ENCODE data around the gene ZNF668.
A peak's percentile ranks its signal among the peaks of the same experiment; 100 is the strongest.

Gene ZNF668

GRCh38 chr16:31081428-31082351 is 7.7 kb upstream of the ZNF668 start:
- no peak for DNase-seq (ENCODE audit: low spot score)

GRCh38 chr16:31080756-31081419 is 6.8 kb upstream of the ZNF668 start:
- DNase-seq (ENCODE audit: low spot score), result no peak

- no peak for DNase-seq (ENCODE audit: low spot score)
Observed at GRCh38 chr16:31080035-31080629, 6.1 kb upstream of the ZNF668 start.

GRCh38 chr16:31079342-31079944 is 5.4 kb upstream of the ZNF668 start:
- DNase-seq (ENCODE audit: low spot score), result no peak

DNA sequence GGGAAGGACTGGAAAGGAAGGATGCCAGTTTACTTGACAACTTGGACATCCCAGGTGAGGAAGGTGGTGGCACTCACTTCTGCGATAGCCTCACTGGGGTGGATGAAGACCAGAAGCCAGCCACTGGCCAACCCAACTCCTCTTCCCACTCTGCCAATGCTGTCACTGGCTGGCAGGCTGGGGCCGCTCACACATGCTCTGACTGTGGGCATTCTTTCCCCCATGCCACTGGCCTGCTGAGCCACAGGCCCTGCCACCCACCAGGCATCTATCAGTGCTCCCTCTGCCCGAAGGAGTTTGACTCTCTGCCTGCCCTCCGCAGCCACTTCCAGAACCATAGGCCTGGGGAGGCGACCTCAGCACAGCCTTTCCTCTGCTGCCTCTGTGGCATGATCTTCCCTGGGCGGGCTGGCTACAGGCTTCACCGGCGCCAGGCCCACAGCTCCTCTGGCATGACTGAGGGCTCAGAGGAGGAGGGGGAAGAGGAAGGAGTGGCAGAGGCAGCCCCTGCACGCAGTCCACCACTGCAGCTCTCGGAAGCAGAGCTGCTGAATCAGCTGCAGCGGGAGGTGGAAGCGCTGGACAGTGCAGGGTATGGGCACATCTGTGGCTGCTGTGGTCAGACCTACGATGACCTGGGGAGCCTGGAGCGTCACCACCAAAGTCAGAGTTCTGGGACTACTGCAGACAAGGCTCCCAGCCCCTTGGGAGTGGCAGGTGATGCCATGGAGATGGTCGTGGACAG is 4.7 kb upstream of the ZNF668 start:
- DNase-seq (ENCODE audit: low spot score), result no peak

GRCh38 chr16:31077592-31078396 is 3.8 kb upstream of the ZNF668 start:
- no peak for DNase-seq (ENCODE audit: low spot score)

DNA sequence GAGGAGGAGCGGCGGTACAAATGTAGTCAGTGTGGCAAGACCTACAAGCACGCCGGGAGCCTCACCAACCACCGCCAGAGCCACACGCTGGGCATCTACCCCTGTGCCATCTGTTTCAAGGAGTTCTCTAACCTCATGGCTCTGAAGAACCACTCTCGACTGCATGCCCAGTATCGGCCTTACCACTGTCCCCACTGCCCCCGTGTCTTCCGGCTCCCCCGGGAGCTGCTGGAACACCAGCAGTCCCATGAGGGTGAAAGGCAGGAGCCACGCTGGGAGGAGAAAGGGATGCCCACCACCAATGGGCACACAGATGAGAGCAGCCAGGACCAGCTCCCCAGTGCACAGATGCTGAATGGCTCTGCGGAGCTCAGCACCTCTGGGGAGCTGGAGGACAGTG is 3.0 kb upstream of the ZNF668 start:
- no peak for DNase-seq (ENCODE audit: low spot score)

GRCh38 chr16:31076319-31076718 is 2.3 kb upstream of the ZNF668 start:
- DNase-seq (ENCODE audit: low spot score), result no peak

DNA sequence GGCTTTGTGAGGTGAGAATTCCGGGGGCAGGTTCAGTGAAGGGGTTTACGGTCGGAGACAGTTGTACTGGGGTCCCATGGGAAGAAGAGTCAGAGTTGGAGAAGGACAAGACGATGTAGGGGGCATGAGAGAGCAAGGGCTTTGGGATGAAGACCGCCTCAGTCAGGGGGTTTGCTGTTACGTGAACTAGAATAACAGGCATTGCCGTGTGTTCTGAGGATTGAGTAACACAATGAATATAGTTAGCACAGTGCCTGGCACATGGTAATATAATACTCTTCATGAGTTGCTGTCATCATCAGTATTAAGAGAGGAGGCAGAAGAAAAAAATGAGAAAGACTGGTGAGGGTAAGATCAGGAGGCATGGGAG is 759 bp upstream of the ZNF668 start:
- DNase-seq (ENCODE audit: low spot score), result no peak

GRCh38 chr16:31073142-31073969 is 684 bp downstream of the ZNF668 start:
- DNase-seq (ENCODE audit: low spot score), result peak; percentile 94

DNA sequence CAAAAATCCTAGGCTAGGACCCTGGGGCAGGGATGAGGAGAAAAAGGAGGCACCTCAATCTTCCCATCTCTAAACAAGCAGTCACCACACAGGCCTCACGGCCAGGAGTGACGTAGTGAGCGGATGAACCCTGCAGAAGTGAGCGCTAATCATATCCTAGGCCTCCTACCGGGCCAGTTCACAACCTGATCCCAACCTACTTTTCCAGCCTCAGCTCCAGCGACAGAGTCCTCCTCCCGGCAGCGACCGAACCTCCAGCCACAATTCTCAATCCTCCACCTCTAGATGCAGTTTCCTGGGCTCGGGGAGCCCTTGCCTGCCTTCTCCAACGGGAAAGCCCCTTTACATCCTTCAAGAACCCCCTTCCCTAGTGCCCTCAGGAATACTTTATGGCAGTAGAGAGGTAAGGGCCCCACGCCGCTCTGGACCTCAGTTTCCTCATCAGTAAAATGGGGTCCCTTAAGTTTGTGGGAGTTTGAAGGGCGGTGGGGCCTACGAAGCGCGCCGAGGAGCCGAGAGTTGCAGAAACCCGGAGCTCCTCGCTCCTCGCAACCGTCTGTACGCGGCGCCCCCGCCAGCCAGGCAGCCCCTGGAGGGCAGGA is 1.4 kb downstream of the ZNF668 start:
- peak; percentile 56 for DNase-seq (ENCODE audit: low spot score)

DNA sequence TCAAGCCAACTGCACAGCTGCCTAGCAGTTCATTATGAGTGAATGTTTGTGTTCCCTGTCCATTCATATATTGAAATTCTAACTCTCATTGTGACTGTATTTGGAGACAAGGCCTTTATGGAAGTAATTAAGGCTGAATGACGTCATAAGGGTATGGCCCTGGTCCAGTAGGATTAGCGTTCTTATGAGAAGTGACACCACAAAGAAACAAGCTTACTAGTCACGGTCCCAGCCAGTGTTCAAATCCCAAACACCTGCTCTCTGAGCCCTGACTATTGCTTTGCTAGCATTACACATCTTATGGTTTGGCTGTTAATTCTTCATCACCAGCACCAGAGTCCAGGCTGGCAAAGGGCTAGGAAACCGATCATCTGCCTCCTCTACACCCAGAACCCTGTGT is 2.2 kb downstream of the ZNF668 start:
- no peak for DNase-seq (ENCODE audit: low spot score)

DNA sequence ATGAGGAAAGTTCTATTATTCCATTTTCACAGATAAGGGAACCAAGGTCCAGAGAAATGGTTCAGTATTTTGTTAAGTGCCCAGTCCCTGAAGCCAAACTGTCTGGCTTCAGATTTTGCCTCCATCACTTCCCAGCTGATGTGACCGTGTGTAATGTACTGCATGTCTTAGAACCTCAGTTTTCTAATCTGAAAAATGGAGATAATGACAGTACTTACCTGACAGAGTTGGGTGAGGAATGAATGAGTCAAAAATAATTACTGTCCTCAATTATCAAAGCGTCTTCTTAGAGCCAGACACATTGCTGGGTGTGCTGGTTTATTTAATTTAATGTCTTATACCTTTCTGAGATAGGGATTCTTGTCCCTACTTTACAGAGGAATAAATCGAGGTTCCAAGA is 6.7 kb downstream of the ZNF668 start:
- DNase-seq (ENCODE audit: low spot score), result no peak

DNA sequence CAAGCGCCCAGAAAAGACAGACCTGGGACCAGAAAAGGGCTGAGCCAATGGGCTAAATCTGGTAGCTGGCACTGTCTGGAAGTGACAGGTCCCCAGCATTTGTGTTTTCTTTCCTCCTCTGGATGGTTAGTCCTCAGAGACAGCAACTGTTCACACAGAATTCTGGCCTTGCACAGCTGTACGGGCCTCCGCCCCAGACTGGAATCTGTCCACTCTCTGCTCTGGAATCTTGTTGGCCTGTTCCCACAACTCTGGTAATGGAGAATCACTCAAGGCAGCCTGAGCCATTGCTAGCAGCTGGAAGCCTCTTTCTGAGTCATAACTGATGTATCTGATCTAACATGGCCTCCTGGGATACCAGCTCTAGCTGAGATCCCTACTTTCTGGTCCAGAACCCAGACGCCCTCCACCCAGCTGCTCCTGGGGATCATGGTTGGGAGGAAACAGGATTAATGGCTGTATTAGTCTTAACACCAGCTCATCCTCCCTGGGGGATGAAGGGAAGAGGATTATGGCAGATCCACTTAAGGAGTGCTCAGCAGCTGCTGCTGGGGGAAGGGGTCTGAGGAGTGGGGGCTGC is 9.1 kb downstream of the ZNF668 start:
- DNase-seq (ENCODE audit: low spot score), result no peak

DNA sequence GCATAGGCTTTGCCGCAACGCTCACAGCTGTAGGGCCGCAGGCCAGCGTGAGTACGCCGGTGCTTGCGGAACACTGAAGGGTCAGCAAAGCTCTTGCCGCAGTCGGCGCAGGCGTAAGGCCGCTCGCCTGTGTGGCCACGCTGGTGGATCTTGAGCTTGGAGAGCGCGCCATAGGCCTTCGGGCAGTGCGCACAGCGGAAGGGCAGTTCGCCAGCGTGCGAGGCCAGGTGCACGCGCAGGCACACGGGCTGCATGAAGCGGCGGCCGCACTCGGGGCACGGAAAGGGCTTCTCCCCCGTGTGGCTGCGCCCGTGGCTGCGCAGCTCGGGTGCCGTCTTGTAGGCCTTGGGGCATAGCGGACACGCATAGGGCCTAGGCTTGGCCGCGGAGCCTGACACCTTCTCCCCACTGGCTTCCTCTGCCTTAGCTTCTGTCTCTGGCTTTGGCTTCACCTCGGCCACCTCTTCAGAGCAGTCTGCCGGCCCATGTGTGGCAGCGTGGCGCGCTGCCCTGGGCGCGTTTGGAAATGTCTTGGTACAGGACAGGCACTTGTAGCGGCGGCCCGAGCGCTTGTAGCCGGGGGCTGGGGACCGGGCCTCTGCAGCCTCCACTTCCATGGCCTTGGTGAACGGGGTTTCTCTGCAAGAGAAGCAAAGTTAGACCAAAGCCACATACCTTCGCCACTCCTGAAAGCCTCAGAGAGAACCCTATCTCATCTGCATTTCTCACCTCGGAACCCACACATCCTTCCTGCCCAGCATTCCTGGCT is 10.0 kb downstream of the ZNF668 start:
- no peak for DNase-seq (ENCODE audit: low spot score)

DNA sequence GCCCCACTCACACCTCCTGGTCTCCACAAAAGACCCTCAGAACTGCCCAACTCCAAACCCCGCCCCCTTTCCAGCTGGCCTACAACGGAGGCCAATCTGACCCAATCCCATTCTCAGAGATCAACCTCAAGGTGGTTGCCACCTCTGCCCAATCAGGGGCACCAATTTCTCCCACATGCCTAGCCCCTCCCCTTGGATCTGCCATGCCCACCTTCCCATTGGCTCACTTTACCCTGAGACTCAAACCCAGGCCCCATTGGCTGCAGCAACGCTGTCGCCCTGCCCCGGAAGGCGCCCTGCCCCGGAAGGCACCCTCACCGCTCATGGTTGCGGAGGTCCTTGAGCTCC is 10.6 kb downstream of the ZNF668 start:
- no peak for DNase-seq (ENCODE audit: low spot score)

GRCh38 chr16:31061813-31062440 is 12.1 kb downstream of the ZNF668 start:
- no peak for DNase-seq (ENCODE audit: low spot score)

- DNase-seq (ENCODE audit: low spot score), result no peak
Observed at GRCh38 chr16:31061126-31061812, 12.8 kb downstream of the ZNF668 start.
